NK-92 (cell line): ENCODE data around the gene GHITM.
"Not testable (repeated sequence)": the region's sequence is repeated elsewhere in the genome, so short reads cannot be mapped to it uniquely, and the experiment has no call there.

Experiments used
- DNase-seq: peaks from one replicate; lab custom pipeline; 2025; ENCODE audit not compliant: unreplicated experiment; lab: John Stamatoyannopoulos, UW

The GHITM gene

DNA sequence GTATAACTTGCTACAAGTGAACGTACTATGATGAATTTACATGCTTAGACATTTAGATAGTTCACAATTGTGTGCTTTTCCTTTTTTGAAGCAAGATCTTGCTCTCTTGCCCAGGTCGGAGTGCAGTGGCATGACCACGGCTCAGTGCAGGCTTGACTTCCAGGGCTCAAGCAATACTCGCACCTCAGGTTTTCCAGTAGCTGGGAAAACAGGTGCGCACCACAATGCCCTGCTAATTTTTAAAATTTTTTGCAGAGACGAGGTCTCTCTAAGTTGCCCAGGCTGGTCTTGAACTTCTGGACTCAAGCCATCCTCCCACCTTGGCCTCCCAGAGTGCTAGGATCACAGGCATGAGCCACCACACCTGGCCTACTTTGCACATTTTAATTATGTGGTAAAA lies 36.1 kb downstream of the GHITM start:
- no peak for DNase-seq

GRCh38 chr10:84176351-84176750 lies 37.0 kb downstream of the GHITM start:
- no peak for DNase-seq

DNA sequence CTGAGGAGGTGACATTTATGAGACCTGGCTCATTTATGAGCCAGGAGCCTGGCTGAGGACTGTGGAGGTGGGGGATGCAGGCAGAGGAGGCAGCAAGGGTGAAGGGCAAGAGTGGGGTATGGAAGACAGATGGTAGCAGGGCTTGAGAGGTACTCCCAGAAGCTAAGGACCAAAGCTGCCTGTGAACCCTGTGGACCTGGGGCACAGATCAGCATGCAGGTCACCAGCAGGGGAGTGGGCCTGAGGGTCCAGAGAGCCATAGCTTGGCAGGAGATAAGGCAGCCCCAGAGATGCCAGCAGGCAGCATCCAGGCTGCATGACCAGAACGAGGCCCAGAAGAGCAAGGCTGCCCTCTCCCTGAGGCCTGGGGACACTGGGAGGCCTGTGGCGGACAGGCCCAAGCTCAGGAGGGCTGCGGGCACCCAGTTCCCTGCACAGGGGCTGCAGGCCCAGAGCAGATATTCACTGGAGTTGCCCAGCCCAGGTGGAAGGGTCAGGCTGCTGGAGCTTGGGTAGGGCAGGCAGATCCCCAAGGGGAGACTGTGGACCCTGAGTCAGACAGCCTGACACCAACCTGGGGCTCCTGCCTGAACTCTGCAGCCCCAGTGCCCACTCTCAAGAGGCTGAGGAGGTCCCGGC lies 37.6 kb downstream of the GHITM start:
- no peak for DNase-seq

- no peak for DNase-seq
Observed at GRCh38 chr10:84177541-84178141, 38.3 kb downstream of the GHITM start.

- DNase-seq: no peak
Observed at GRCh38 chr10:84178160-84178609, 38.9 kb downstream of the GHITM start.

- no peak for DNase-seq
Observed at GRCh38 chr10:84179059-84179710, 39.9 kb downstream of the GHITM start.

GRCh38 chr10:84180386-84180785 lies 41.1 kb downstream of the GHITM start:
- DNase-seq: not testable (repeated sequence)

DNA sequence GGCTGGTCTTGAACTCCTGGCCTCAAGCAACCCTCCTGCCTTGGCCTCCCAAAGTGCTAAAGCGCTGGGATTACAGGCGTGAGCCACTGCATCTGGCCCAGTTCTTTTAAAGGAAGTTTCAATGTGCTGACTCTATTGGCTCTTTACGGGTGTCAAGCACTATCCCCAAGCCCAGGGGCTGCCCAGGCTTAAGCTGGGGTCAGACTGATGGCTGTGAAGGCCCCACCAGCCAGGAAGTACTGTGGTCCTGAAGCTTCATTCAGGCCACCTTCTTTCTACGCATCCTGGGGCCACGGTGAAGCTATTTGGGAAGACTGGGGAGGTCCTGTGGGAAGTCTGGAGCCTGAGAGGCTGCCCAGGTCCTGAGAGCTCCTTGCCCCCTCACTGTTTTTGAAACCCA lies 42.3 kb downstream of the GHITM start:
- DNase-seq: no peak

- no peak for DNase-seq
Observed at GRCh38 chr10:84184517-84184916, 45.2 kb downstream of the GHITM start.

- no peak for DNase-seq
Observed at GRCh38 chr10:84185526-84186175, 46.3 kb downstream of the GHITM start.

DNA sequence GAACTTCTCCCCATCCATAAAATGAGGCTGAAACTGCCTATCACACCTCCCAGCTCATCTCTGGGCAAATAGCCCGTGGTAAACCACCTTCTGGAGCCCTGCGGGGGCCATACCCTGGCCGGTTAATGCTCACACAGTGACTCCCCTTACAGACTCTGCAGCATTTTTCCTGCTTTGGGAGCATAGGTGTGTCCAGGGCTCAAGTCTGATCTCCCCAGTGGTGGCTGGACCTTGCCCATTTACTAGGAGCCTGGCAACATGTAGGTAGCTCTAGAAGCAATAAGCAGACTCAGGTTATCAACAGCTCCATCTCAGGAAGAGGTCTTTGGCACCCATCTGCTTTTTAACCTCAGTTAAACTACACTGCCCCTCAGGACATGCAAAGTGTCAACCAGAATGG lies 49.5 kb downstream of the GHITM start:
- DNase-seq: no peak

DNA sequence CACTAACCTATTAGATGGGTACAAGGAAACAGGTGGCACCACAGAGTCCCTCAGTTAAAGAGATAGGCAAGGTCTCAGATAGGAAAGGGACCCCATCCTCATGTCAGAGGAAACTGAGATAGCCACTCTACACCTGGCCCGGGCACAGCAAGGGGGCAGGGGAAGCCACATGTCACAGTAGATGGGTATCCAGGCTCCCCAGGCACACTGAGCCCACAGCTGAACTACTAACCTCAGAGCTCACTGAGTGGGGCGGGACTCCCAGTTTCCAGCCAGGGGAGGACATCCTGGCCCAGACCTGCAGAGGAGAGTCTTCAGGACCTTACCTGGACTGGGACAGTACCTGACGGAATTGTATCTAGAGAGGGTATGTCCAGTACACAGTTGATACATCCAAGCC lies 51.3 kb downstream of the GHITM start:
- no peak for DNase-seq

- no peak for DNase-seq
Observed at GRCh38 chr10:84191106-84191505, 51.8 kb downstream of the GHITM start.

DNA sequence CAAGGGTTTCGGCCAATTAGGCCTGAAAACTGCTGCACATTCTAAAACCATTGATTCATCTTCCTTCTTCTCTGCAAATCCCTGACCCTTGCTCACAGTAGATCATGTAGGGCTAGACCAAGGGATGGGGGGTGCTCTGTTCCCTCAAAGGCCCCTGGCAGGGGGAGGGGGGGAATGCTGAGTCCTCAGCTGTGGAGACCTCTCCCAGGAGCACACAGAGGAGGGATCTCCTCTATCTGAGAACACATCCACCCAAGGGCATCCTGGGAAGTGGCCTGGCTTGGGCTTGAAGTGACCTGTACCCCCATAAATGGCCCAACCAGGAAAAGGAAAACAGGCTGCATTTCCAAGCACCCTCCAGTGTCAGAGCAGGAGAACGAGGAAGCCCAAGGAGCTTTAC lies 54.0 kb downstream of the GHITM start:
- no peak for DNase-seq

- no peak for DNase-seq
Observed at GRCh38 chr10:84193846-84194423, 54.6 kb downstream of the GHITM start.

DNA sequence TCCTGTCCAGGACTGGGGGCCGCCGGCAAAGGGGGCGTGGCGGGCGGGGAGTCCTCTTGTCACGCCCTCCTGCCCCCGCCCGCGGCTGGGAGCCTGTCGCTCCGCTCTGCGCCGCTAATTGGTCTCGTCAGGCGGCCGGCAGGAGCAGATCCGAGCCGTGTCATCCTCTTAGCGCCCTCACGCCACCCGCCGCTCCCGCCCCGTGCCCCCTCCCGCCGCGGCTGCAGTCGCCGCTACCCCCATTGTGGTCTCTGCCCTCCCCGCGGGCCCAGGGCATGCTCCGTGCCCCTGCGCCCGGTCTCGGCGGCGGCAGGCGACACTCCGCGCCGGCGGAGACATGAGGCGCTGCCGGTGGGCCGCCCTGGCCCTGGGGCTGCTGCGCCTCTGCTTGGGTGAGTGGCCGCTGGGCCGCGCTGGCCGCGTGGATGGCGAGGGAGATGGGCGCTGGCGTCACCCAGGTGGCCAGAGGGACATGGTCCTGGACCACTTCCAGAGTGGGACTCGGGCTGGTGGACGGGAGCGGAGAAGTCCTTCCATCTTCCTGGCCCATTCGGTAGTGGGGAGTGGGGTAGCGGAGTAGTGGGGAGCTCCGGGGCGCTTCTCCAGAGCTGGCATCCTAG lies 55.2 kb downstream of the GHITM start, which contains the start of gene CDHR1:
TSS of gene CDHR1 (plus strand) at position 114 of the 620 bp plus-strand sequence. CDS start at position 338, 224 bp downstream.
- DNase-seq: no peak

DNA sequence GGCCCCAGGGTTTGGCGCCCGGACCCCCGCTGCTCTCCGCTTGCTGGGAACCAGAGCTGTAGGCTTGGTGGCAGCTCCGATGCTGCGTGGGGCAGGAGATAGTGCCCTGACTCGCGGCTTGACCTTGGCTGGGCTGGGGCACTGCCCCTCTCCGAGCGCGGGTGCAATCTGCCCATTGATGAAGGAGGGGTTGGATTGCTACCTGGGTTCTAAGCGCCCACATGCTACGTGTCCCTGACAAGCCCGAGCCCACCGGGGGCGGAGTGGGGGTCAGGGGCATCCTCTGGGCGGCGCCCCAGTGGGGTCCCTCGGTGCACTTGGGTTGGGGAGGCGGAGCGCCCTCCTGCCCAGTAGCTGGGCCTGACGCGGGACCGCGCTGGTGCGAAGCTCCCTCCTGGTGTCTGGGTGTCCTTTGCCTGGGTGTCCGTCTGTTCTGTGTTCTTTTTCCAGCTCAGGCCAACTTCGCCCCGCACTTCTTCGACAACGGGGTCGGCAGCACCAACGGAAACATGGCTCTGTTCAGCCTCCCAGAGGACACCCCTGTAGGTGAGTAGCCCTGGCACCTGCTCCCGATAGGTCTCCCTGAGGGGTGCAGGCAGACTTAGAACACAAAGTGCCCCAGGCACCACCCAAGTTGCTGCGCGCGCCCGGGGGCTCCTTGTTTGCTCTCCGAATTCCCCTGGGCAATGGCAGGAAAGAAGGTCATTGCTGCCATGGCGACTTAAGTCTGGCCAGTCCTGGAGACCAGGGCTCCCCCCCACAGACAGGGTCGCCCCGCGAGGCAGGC lies 55.9 kb downstream of the GHITM start:
- DNase-seq: no peak

DNA sequence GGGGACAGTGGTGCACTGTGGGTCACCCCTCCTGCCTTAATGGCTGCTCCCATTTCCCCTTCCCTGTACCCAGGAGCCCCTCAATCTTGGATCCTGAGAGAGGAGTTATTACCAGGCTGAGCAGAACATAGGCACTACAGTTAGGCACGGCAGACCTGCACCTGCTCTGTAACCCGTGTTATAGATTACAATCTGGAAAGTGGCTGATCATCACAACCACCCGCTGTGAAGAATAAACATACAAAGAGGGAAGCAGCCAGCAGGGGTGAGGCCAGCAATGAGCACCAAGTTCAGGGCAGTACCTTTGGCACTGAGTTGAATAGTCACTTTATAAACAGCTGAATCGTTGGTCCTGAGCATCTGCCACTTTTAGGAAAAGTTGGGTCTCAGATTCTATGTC lies 56.8 kb downstream of the GHITM start:
- no peak for DNase-seq

DNA sequence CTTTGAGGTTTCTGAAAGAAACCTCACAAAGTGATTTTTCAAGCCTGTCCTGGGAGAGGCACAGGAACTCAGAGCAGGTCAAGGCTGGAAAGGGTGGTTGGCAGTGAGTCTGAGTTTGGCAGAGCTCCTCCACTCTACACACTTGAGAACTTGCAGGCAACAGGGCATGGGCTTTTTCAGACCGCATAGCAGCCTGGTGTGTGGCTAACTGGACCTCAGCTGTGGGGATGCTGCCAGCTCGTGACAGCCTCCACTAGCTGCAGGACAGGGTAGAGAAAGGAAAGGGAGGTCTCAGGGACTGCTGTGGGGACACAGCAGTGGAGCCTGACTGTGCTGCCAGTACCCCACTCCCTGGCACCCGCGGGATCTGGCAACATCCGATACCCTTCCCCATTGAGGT lies 57.6 kb downstream of the GHITM start:
- DNase-seq: no peak

DNA sequence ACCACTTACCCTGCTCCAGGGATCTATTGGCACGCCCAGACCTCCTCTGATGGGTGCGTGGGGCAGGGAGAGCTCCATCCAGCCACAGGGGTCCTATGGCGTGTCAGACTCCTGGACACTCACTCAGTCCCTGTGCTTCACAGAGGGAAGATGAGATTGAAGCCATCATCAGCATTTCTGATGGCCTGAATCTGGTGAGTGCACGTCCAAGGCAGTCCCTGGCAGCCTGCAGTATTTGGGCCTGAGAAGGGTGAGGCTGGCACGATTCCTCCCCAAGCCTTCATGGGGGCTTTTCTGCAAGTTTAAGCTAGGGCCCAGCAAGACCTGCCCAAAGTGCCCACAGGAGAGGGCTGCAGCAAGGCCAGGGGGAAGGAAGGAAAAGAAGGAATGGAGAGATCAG lies 58.3 kb downstream of the GHITM start:
- DNase-seq: no peak
